H1 (cell line): Measurements from ENCODE around the gene MGLL.

Experiments used
- CHD1 ChIP-seq: IDR thresholded peaks from 2 replicates; pipeline ENCODE4 v1.6.1; 2012; ENCODE audit warnings: low read depth, low read length, improper control_type of control experiment
- CTCF ChIP-seq, 3 experiments: IDR thresholded peaks; 1 replicate in 2 of 3; 2 replicates in 1 of 3; pipeline versions ENCODE4 v1.5.1 to v1.6.1; 2011; ENCODE audit warnings: low read length in 3 of 3, mild to moderate bottlenecking in 3 of 3, inconsistent platforms in 2 of 3, low read depth in 1 of 3, moderate library complexity in 1 of 3; ENCODE audit not compliant: insufficient read depth in 1 of 3; ENCODE audit errors: control extremely low read depth in 1 of 3
- GABPA ChIP-seq: IDR thresholded peaks from 2 replicates; pipeline ENCODE4 v1.6.1; 2011; ENCODE audit warnings: mild to moderate bottlenecking, low read length, moderate library complexity, borderline replicate concordance; ENCODE audit not compliant: insufficient read depth
- POU5F1 ChIP-seq: IDR thresholded peaks from 2 replicates; pipeline ENCODE4 v1.6.1; 2011; ENCODE audit warnings: low read depth, mild to moderate bottlenecking, low read length, moderate library complexity
- RBBP5 ChIP-seq: IDR thresholded peaks from 2 replicates; pipeline ENCODE4 v1.7.1; 2012; ENCODE audit warnings: low read depth, mild to moderate bottlenecking, inconsistent platforms, low read length, moderate library complexity, borderline replicate concordance
- SP1 ChIP-seq: IDR thresholded peaks from 2 replicates; pipeline ENCODE4 v1.6.1; 2011; ENCODE audit warnings: low read depth, low read length
- TF ChIP-seq, protein P1 (sequence below): IDR thresholded peaks from 2 replicates; pipeline ENCODE4 v1.6.1; 2011; ENCODE audit warnings: low read length, improper control_type of control experiment

DNA sequence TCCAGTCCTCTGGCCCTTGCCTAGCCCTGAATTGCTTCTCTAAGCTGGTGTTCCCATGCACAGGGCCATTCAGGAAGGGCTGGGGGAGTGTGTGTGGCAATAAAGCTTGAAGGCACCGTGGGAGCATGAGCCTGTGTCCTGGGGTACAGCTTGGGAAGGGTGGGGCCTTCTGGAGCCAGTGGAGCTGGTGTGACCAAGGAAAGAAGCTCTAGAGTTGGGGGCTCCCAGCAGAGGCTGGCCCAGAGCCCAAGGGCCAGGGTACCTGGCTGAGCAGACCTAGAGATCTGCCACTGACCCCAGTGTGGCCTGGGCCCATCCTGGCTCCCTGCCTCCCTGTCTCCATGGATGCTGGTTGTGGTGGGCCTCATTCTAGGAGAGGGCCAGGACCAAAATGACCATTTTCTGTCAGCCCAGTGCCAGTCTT, 141.5 kb downstream of the MGLL start:
- TF ChIP-seq GABPA (no peak), CTCF (IDR thresholded peaks at IDR 0.05; ENCODE audit: control extremely low read depth in 1 of 3, insufficient read depth in 1 of 3, low read depth in 1 of 3, low read length in 3 of 3) (no peak), POU5F1 (no peak), CHD1 (no peak), RBBP5 (no peak), SP1 (no peak)
- TF ChIP-seq, protein P1, sequence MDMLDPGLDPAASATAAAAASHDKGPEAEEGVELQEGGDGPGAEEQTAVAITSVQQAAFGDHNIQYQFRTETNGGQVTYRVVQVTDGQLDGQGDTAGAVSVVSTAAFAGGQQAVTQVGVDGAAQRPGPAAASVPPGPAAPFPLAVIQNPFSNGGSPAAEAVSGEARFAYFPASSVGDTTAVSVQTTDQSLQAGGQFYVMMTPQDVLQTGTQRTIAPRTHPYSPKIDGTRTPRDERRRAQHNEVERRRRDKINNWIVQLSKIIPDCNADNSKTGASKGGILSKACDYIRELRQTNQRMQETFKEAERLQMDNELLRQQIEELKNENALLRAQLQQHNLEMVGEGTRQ = no peak
